KMS-11 (cell line): Measurements from ENCODE around the gene SH3BGRL3.

ENCODE experiments used
- H2AFZ ChIP-seq: fragments of 200-600 bp; sonication (generic); 2 replicates; pipeline ENCODE4 v1.6.1; 2016; ENCODE audit warnings: antibody characterized with exemption, mixed run types, low read depth
- H3K27ac ChIP-seq: fragments of 200-600 bp; sonication (generic); 2 replicates; pipeline ENCODE4 v1.6.1; 2016; ENCODE audit warnings: mild to moderate bottlenecking, mixed run types
- H3K27me3 ChIP-seq: fragments of 200-600 bp; sonication (generic); 2 replicates; pipeline ENCODE4 v1.6.1; 2017; ENCODE audit warnings: mild to moderate bottlenecking, low read depth, mixed run types, moderate library complexity; ENCODE audit not compliant: insufficient read depth
- H3K36me3 ChIP-seq: fragments of 200-600 bp; sonication (generic); 2 replicates; pipeline ENCODE4 v1.6.1; 2017; ENCODE audit warnings: mild to moderate bottlenecking, mixed run types; ENCODE audit not compliant: insufficient read depth
- H3K4me1 ChIP-seq: fragments of 200-600 bp; sonication (generic); 2 replicates; pipeline ENCODE4 v1.6.1; 2016; ENCODE audit warnings: mild to moderate bottlenecking, low read depth, mixed run types; ENCODE audit not compliant: poor library complexity, severe bottlenecking
- H3K4me2 ChIP-seq: fragments of 200-600 bp; sonication (generic); 2 replicates; pipeline ENCODE4 v1.7.0; 2016; ENCODE audit warnings: mild to moderate bottlenecking, mixed run types
- H3K4me3 ChIP-seq: fragments of 200-600 bp; sonication (generic); IDR thresholded peaks from 2 replicates; pipeline ENCODE4 v1.6.1; 2017; ENCODE audit warnings: low read depth, low read length, mixed read lengths; ENCODE audit not compliant: insufficient read depth
- H3K79me2 ChIP-seq: fragments of 200-600 bp; sonication (generic); 2 replicates; pipeline ENCODE4 v1.6.1; 2016; ENCODE audit warnings: low read depth, mixed run types; ENCODE audit not compliant: insufficient read depth
- H3K9ac ChIP-seq: fragments of 200-600 bp; sonication (generic); 2 replicates; pipeline ENCODE4 v1.6.1; 2016; ENCODE audit warnings: mild to moderate bottlenecking, mixed run types
- H4K20me1 ChIP-seq: fragments of 200-600 bp; sonication (generic); 2 replicates; pipeline ENCODE4 v1.6.1; 2016; ENCODE audit warnings: mild to moderate bottlenecking, mixed run types; ENCODE audit not compliant: insufficient read depth
- TF ChIP-seq, protein P1 (sequence below): fragments of 200-600 bp; sonication (generic); conservative IDR thresholded peaks from 2 replicates; pipeline ENCODE4 v1.6.1; 2017; ENCODE audit warnings: low read depth, mild to moderate bottlenecking, antibody characterized with exemption, low read length, moderate library complexity, mixed read lengths

The SH3BGRL3 gene

DNA sequence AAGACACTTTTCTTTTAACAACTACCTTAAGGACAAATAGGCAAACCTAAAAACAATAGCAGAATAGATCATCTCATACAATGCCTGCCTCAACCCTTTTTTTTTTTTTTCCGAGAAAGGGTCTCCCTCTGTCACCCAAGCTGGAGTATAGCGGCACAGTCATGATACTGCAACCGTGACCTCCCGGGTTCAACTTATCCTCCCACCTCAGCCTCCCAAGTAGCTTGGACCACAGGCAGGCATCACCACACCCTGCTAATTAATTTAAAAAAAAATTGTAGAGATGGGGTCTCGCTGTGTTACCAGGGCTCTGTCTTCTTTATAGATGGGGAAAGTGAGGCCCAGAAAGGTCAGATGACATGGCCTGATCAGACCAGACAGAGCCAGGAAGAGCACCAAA lies 7.9 kb downstream of the SH3BGRL3 start:
- H3K4me3 ChIP-seq, result no peak overlapping the region
- H3K36me3 ChIP-seq, result no peaks in the 10 kb centered on the region
- no peak overlapping the region for H3K27ac ChIP-seq
- H2AFZ ChIP-seq, result no peak overlapping the region
- no peak overlapping the region for H3K4me2 ChIP-seq
- H3K4me1 ChIP-seq, result no peaks in the 10 kb centered on the region
- H3K9ac ChIP-seq, result no peak overlapping the region
- H3K79me2 ChIP-seq, result no peaks in the 10 kb centered on the region
- TF ChIP-seq, protein P1, sequence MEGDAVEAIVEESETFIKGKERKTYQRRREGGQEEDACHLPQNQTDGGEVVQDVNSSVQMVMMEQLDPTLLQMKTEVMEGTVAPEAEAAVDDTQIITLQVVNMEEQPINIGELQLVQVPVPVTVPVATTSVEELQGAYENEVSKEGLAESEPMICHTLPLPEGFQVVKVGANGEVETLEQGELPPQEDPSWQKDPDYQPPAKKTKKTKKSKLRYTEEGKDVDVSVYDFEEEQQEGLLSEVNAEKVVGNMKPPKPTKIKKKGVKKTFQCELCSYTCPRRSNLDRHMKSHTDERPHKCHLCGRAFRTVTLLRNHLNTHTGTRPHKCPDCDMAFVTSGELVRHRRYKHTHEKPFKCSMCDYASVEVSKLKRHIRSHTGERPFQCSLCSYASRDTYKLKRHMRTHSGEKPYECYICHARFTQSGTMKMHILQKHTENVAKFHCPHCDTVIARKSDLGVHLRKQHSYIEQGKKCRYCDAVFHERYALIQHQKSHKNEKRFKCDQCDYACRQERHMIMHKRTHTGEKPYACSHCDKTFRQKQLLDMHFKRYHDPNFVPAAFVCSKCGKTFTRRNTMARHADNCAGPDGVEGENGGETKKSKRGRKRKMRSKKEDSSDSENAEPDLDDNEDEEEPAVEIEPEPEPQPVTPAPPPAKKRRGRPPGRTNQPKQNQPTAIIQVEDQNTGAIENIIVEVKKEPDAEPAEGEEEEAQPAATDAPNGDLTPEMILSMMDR, result no peak
- H3K27me3 ChIP-seq, result no peaks in the 10 kb centered on the region
- no peaks in the 10 kb centered on the region for H4K20me1 ChIP-seq

DNA sequence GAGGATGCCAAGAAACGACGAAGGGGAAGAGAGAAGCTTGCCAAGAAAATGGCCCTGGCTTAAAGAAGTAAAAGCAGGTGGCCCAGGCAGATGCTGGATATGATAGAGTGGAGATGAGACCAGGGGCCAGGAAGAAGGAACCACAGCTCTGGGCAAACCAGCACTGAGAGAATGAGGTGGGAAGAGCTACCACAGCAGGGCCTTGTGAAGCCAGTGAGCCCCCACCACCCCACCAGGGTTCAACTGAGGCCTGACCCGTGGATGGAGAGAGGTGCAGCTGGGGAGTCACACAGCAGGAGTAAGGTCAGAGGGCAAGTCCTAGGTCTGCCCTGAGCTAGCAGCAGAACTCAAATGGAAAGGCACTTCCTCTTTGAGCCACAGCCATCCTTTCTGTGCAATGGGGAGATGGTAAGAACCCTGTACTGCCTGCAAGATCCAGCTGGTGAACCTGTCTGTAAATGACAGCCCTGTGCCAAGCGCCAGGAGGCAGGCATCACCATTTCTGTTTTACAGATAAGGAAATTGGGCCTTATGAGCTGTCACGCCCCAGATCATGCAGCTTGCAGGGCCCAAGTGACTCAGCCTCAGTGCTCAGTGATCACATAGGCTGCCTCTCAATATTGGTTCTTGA lies 8.5 kb downstream of the SH3BGRL3 start:
- no peak overlapping the region for H2AFZ ChIP-seq
- H3K9ac ChIP-seq, result no peak overlapping the region
- no peak overlapping the region for H3K27ac ChIP-seq
- no peaks in the 10 kb centered on the region for H4K20me1 ChIP-seq
- H3K36me3 ChIP-seq, result no peaks in the 10 kb centered on the region
- no peak overlapping the region for H3K4me3 ChIP-seq
- TF ChIP-seq, protein P1, result no peak
- H3K4me2 ChIP-seq, result no peak overlapping the region
- no peaks in the 10 kb centered on the region for H3K27me3 ChIP-seq
- no peaks in the 10 kb centered on the region for H3K4me1 ChIP-seq
- no peaks in the 10 kb centered on the region for H3K79me2 ChIP-seq

DNA sequence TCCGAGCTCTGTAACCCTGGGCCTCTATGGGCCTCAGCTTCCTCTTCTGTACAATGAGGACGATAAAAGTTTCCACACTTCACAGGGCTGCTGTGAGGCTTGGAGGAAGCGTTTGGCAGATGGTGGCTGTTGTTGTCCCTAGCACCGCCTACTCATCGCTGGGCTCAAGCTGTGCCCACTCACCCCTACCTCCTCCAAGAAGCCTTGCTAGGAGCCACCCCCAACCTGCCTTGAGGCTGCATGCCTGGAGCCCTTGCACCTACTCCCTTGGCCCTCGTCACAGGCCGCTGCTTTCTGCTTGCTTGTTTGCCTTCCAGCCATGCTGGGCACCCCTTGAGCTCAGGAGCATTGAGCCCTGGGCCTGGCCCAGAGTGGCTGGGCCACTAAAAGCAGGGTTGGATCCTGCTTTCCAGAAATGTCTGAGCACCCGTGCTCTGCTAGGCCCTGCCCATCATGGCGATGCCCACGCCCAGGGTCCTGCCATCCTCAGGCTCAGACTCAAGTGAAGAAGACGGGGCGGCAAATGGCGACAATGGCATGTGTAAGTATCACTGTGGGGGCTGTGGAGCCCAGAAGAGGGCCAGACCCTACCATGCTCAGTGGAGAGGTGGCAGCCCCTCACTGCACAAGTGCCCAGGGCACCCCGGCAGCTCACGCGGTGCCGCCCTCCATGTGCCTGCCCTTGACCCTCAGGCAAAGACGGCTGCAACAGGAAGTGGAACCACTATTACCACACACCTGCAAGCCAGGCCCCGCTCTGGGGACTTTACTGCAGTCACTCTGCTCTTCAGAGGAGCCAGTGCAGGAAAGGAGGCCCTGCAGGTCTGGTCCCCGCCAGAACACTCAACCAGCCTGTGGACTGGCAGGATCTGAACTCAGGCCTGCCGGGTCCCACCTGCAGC lies 9.5 kb downstream of the SH3BGRL3 start:
- no peaks in the 10 kb centered on the region for H3K79me2 ChIP-seq
- no peak overlapping the region for H3K4me2 ChIP-seq
- H3K4me3 ChIP-seq, result no peak overlapping the region
- H3K9ac ChIP-seq, result no peak overlapping the region
- no peaks in the 10 kb centered on the region for H3K4me1 ChIP-seq
- H2AFZ ChIP-seq, result no peak overlapping the region
- no peak overlapping the region for H3K27ac ChIP-seq
- no peaks in the 10 kb centered on the region for H4K20me1 ChIP-seq
- no peaks in the 10 kb centered on the region for H3K27me3 ChIP-seq
- no peaks in the 10 kb centered on the region for H3K36me3 ChIP-seq
- TF ChIP-seq, protein P1, result no peak

DNA sequence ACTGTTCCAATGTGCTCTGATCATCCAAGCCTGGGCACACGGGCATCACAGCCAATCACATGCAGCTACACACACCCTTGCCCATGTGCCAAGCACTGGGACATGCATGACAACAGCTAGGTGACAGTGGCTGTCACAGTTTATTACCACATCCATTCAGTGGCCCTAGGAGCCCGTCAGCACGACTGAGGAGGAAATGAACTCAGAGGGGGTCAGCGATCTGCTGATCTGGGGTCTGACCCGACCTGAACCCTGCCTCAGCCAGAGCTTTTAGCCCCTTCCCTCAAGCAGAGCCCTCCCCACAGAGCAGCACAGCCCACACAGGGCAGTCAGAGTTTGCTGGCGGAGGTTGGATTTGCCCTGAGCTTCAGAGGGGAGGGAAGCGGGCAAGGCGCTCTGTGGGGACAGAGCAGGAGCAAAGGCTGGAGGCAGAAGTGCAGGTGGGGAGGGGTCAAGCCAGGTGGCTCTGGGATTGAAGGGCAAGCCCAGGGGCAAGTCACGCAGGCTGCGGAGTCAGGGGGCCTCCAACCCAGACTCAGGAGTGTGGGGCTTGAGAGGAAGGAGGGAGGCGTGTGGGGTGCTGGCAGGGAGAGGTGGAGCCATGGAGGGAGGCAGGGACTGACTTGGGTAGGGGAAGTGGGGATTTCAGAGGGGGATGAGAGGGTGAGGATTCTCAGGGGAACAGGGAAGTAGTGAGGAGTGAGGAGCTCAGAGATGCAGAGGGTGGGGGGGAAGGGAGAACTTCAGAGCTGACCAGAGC lies 10.4 kb downstream of the SH3BGRL3 start:
- Histone ChIP-seq H3K79me2 (no peaks in the 10 kb centered on the region), H4K20me1 (no peaks in the 10 kb centered on the region), H3K9ac (no peak overlapping the region), H3K4me2 (no peak overlapping the region), H3K4me1 (no peaks in the 10 kb centered on the region), H3K27me3 (no peaks in the 10 kb centered on the region), H3K36me3 (no peaks in the 10 kb centered on the region), H3K27ac (no peak overlapping the region), H3K4me3 (no peak overlapping the region), H2AFZ (no peak overlapping the region)
- TF ChIP-seq, protein P1, result no peak
